ENCODE results near the gene CCDC137.
A peak's percentile ranks its signal among the peaks of the same experiment; 100 is the strongest.

Gene CCDC137

GRCh38 chr17:81707725-81708646 is 41.4 kb downstream of the CCDC137 start:
- Mint-ChIP-seq H3K9me3 (no peaks in the 10 kb centered on the region), H3K27ac (no peak overlapping the region), H3K4me1 (peaks cover 14% of the 10 kb centered on the region), H3K36me3 (peaks cover 11% of the 10 kb centered on the region), H3K27me3 (no peaks in the 10 kb centered on the region), H3K4me3 (no peak overlapping the region)
- no peak for DNase-seq (ENCODE audit: low spot score in 2 of 2)
- ATAC-seq (ENCODE audit: low read depth) = no peak

DNA sequence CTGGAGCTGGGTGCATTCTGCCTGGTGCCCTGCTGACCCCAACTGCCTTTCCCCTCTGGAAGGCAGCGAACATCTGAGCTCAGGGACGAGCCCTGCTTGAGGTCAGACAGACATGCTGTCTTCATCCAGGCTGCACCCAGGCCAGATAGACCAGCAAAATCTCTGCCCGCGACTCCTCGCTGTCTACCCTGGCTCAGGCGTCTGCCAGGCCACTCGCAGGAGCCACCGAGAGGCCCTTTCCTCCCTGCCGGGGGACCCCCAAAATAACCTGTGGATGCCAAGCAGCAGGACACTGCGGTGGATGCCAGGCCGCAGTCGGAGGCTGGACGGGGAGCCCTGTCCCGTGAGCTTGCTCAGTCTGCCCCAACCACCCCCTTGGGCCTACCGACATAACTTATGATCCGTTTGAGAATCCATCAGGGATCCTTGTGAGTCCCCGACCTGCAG is 42.2 kb downstream of the CCDC137 start:
- no peak for DNase-seq (ENCODE audit: low spot score in 2 of 2)
- no peak for ATAC-seq (ENCODE audit: low read depth)
- Mint-ChIP-seq H3K4me1 (peaks cover 14% of the 10 kb centered on the region), H3K36me3 (peaks cover 11% of the 10 kb centered on the region), H3K27me3 (no peaks in the 10 kb centered on the region), H3K27ac (no peak overlapping the region), H3K4me3 (no peak overlapping the region), H3K9me3 (no peaks in the 10 kb centered on the region)

GRCh38 chr17:81710514-81711308 is 44.2 kb downstream of the CCDC137 start:
- no peaks in the 10 kb centered on the region for H3K9me3 Mint-ChIP-seq
- peaks cover 7% of the 10 kb centered on the region for H3K36me3 Mint-ChIP-seq
- no peak for DNase-seq (ENCODE audit: low spot score in 2 of 2)
- H3K4me3 Mint-ChIP-seq = peak overlapping the region; percentile 73
- no peak for ATAC-seq (ENCODE audit: low read depth)
- peaks cover 11% of the 10 kb centered on the region for H3K4me1 Mint-ChIP-seq
- H3K27me3 Mint-ChIP-seq = no peaks in the 10 kb centered on the region
- no peak overlapping the region for H3K27ac Mint-ChIP-seq

DNA sequence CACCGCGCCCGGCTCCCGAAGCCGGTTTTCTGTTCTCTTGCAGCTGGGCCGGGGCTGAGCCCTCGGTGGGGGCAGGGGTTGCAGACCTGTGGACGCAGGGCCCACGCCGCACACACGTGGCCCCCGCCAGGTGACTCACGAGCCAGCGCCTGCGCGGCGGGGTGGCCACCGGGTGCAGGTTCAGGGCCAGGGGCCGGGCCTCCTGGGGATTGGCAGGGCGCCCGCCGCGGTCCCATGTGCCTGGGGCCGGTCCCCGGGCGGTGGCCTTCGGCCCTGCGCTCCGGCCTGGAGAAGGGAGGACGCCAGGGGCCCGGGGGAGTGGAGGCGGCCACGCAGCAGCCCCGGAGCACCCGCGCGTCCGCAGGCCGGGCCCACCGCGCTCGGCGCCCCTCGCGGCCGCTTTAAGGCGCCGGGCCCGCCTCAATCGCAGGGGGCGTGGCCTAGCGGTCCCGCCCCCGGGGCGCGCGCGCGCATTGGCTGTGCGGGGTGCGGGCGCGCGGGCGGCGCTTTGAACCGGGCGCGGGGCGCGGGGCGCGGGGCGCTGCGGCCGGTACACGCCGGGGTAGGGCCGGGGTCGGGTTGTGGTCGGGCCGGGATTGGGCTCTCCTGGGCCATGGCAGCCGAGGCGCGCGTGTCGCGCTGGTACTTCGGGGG is 45.4 kb downstream of the CCDC137 start, which contains the start of gene SLC25A10:
TSS of gene SLC25A10 (plus strand) at position 471 of the 654 bp plus-strand sequence. CDS start at position 614, 143 bp downstream.
- Mint-ChIP-seq H3K4me3 (peak within 1 kb of the TSS; percentile 82), H3K27ac (no peak within 1 kb of the TSS)

DNA sequence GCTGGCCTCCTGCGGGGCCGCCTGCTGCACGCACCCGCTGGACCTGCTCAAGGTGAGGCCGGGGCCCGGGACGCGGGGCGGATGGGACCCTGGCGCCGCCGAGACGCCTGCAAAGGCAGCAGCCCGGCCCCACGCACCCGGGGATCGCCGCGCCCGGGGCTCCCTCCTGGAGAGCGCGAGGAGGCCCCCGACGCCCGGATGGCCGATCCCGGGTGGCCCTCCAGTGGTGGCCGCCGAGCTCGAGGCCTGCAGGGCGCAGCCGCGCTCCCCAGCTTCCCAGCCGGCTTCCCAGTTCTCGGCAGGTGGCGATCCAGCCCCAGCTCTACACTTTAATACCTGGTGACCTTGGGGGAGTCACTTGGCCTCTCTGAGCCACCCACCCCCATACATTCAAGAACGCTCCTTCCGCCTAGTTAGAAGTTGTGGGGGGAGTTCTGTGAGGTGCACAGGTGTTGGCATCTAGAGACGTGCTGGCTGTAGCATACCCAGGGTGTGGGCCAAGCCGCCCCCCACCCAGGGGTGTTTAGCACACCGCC is 46.0 kb downstream of the CCDC137 start:
- no peak for DNase-seq (ENCODE audit: low spot score in 2 of 2)
- Mint-ChIP-seq H3K9me3 (no peaks in the 10 kb centered on the region), H3K27ac (no peak overlapping the region), H3K36me3 (peaks cover under 1% of the 10 kb centered on the region), H3K4me3 (peak overlapping the region; percentile 82), H3K27me3 (no peaks in the 10 kb centered on the region), H3K4me1 (peaks cover 10% of the 10 kb centered on the region)
- peak; percentile 21 for ATAC-seq (ENCODE audit: low read depth)

More for the DNA sequence above, 45.4 kb downstream of the CCDC137 start, which contains the start of gene SLC25A10:
- H3K4me1 Mint-ChIP-seq = peaks cover 10% of the 10 kb centered on the region
- H3K36me3 Mint-ChIP-seq = peaks cover 3% of the 10 kb centered on the region
- peak; percentile 62 to 74 for DNase-seq (ENCODE audit: low spot score in 2 of 2)
- no peaks in the 10 kb centered on the region for H3K27me3 Mint-ChIP-seq
- H3K9me3 Mint-ChIP-seq = no peaks in the 10 kb centered on the region
- peak; percentile 90 for ATAC-seq (ENCODE audit: low read depth)

GRCh38 chr17:81713004-81713555 is 46.5 kb downstream of the CCDC137 start:
- Mint-ChIP-seq H3K27ac (no peak overlapping the region), H3K27me3 (no peaks in the 10 kb centered on the region), H3K36me3 (no peaks in the 10 kb centered on the region), H3K4me3 (peak overlapping the region; percentile 82), H3K9me3 (no peaks in the 10 kb centered on the region), H3K4me1 (peaks cover 10% of the 10 kb centered on the region)
- no peak for DNase-seq (ENCODE audit: low spot score in 2 of 2)
- ATAC-seq (ENCODE audit: low read depth) = no peak

- no peak for DNase-seq (ENCODE audit: low spot score in 2 of 2)
- H3K27me3 Mint-ChIP-seq = no peaks in the 10 kb centered on the region
- H3K4me3 Mint-ChIP-seq = no peak overlapping the region
- no peaks in the 10 kb centered on the region for H3K9me3 Mint-ChIP-seq
- no peak for ATAC-seq (ENCODE audit: low read depth)
- no peaks in the 10 kb centered on the region for H3K36me3 Mint-ChIP-seq
- peaks cover 10% of the 10 kb centered on the region for H3K4me1 Mint-ChIP-seq
- no peak overlapping the region for H3K27ac Mint-ChIP-seq
Measured at GRCh38 chr17:81713556-81714411, 47.2 kb downstream of the CCDC137 start.

DNA sequence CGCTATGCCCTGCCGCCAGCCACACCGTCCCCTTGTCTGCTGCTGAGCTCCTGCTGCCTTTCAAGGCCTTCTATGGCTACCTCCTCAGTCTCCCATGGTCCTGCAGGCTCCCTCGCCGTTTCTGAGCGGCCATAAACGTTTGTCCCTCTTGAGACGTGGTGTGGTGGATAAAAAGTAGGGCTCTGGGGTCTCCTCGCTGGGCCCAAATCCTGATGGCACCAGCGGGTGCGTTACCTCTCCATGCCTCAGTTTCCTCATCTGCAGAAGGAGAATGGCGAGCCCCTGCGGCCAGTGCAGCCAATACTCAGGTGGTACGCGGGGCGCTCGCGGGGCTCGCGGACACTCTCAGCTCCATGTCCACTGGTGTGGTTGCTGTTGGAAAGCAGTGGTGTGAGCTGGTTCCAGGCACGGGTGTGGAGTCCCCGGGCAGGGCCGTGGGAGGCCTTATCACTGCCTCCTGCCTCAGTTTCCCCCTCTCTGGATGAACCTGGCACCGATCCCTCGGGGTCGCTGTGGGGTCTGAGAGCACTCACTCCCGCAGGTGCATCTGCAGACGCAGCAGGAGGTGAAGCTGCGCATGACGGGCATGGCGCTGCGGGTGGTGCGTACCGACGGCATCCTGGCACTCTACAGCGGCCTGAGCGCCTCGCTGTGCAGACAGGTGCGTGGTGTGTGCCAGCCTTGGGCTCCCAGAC is 48.0 kb downstream of the CCDC137 start:
- Mint-ChIP-seq H3K9me3 (no peaks in the 10 kb centered on the region), H3K4me1 (peaks cover 10% of the 10 kb centered on the region), H3K36me3 (no peaks in the 10 kb centered on the region), H3K27me3 (no peaks in the 10 kb centered on the region), H3K4me3 (no peak overlapping the region), H3K27ac (no peak overlapping the region)
- DNase-seq (ENCODE audit: low spot score in 2 of 2) = no peak
- ATAC-seq (ENCODE audit: low read depth) = no peak

GRCh38 chr17:81715107-81715871 is 48.8 kb downstream of the CCDC137 start:
- Mint-ChIP-seq H3K27me3 (no peaks in the 10 kb centered on the region), H3K9me3 (no peaks in the 10 kb centered on the region), H3K36me3 (no peaks in the 10 kb centered on the region), H3K4me1 (peaks cover 10% of the 10 kb centered on the region), H3K27ac (no peak overlapping the region), H3K4me3 (no peak overlapping the region)
- DNase-seq (ENCODE audit: low spot score in 2 of 2) = no peak
- ATAC-seq (ENCODE audit: low read depth) = no peak

GRCh38 chr17:81715872-81716673 is 49.5 kb downstream of the CCDC137 start:
- Mint-ChIP-seq H3K27ac (no peak overlapping the region), H3K27me3 (no peaks in the 10 kb centered on the region), H3K4me1 (peaks cover 4% of the 10 kb centered on the region), H3K9me3 (no peaks in the 10 kb centered on the region), H3K4me3 (no peak overlapping the region), H3K36me3 (no peaks in the 10 kb centered on the region)
- DNase-seq (ENCODE audit: low spot score in 2 of 2) (no peak), ATAC-seq (ENCODE audit: low read depth) (no peak)

DNA sequence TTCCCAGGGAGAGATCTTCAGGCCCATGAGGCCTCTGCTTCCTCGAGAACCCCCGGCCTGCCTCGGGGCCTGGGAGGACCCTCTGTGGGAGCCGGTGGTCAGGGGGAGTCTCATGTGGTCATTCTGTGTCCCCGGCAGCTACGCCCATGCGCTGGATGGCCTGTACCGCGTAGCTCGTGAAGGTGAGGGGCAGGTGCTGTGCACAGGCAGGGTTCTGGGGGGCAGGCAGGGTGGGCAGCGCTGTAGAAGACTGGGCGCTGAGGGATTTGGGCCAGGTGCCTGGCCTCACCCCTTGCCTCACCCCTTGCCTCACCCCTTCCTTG is 50.1 kb downstream of the CCDC137 start:
- Mint-ChIP-seq H3K9me3 (no peaks in the 10 kb centered on the region), H3K36me3 (no peaks in the 10 kb centered on the region), H3K4me1 (peaks cover 3% of the 10 kb centered on the region), H3K27ac (no peak overlapping the region), H3K4me3 (no peak overlapping the region), H3K27me3 (no peaks in the 10 kb centered on the region)
- DNase-seq (ENCODE audit: low spot score in 2 of 2) (no peak), ATAC-seq (ENCODE audit: low read depth) (no peak)

All from memory B cell (primary cell).